K562 (cell line): ENCODE data around the gene GRAMD1B. TPM values are rescaled to one million over a fixed set of nuclear protein-coding genes. Genes with fewer than 3 reads are reported as not detected.

Experiments
- ATAC-seq: fragments of 200-7000 bp; cut with Tn5 transposase; 3 replicates; pipeline ENCODE4 v1.9.1; 2020; ENCODE audit warnings: moderate library complexity
- BruUV-seq: library from RNA; stranded (reverse); fragments of 400-500 nt; replicated peaks from 2 replicates; lab custom pipeline; 2021; lab: Mats Ljungman, UMichigan
- CTCF ChIA-PET: fragments of 300-600 bp; formaldehyde crosslinking; extraction: SDS; loops from one replicate; lab custom pipeline; 2021; ENCODE audit warnings: low intra/inter-chr PET ratio; lab: Yijun Ruan, JAX
- POLR2A ChIA-PET: fragments of 300-600, 350-650 bp; sonication (Branson Sonifier 250); formaldehyde crosslinking; extraction: SDS; loops from one replicate; lab custom pipeline; 2021; ENCODE audit warnings: antibody characterized with exemption, inconsistent platforms; lab: Yijun Ruan, JAX
- DNase-seq, 4 experiments: peaks; one replicate each; pipeline versions ENCODE4 v3.0.0 to v3.0.0-alpha.2; 2011 to 2018; ENCODE audit warnings: low spot score in 3 of 4, mixed read lengths in 3 of 4; ENCODE audit errors: extremely low read depth in 1 of 4
- FAIRE-seq: peaks from 2 replicates; lab custom pipeline; 2011; peaks lifted over from hg19 to GRCh38; lab: Jason Lieb, UNC
- H2AFZ ChIP-seq: 2 replicates; pipeline ENCODE4 v1.6.0; 2011; ENCODE audit warnings: low read depth, low read length, control low read depth, inconsistent platforms
- H3K27ac ChIP-seq: fragments of 200-600 bp; 3 replicates; pipeline ENCODE4 v1.8.0; 2011; ENCODE audit warnings: low read depth, mild to moderate bottlenecking, control low read depth, inconsistent platforms, low read length, moderate library complexity, mixed read lengths; ENCODE audit errors: extremely low read depth
- H3K27me3 ChIP-seq, 2 experiments: fragments of 300-600 bp in 1 of 2; 2 replicates in 1 of 2; 3 replicates in 1 of 2; pipeline versions ENCODE4 v1.6.0 to v1.8.0; 2011; ENCODE audit warnings: inconsistent platforms in 2 of 2, low read length in 2 of 2, mild to moderate bottlenecking in 1 of 2, mixed read lengths in 1 of 2, moderate library complexity in 1 of 2; ENCODE audit not compliant: control insufficient read depth in 2 of 2, insufficient read depth in 2 of 2
- H3K36me3 ChIP-seq: fragments of 300-600 bp; 3 replicates; pipeline ENCODE4 v1.8.0; 2011; ENCODE audit warnings: mild to moderate bottlenecking, low read length, inconsistent platforms; ENCODE audit not compliant: control insufficient read depth, insufficient read depth
- H3K4me1 ChIP-seq, 2 experiments: fragments of 200-600 bp in 1 of 2; replicated peaks in 1 of 2; 2 replicates in 1 of 2; 3 replicates in 1 of 2; pipeline versions ENCODE4 v1.5.1 to v1.8.0; 2011; ENCODE audit warnings: inconsistent platforms in 2 of 2, low read length in 2 of 2, mild to moderate bottlenecking in 1 of 2, mixed read lengths in 1 of 2, moderate library complexity in 1 of 2; ENCODE audit not compliant: control insufficient read depth in 2 of 2, insufficient read depth in 2 of 2
- H3K4me2 ChIP-seq: 2 replicates; pipeline ENCODE4 v1.6.1; 2011; ENCODE audit warnings: low read length, control low read depth, inconsistent platforms, mixed read lengths; ENCODE audit not compliant: insufficient read depth
- H3K4me3 ChIP-seq: fragments of 200-600 bp; sonication (generic), shearing (Covaris generic); 2 replicates; pipeline ENCODE4 v1.5.1; 2016; ENCODE audit warnings: control low read depth, inconsistent platforms
- H3K79me2 ChIP-seq: fragments of 200-600 bp; 3 replicates; pipeline ENCODE4 v1.8.0; 2011; ENCODE audit warnings: low read length, inconsistent platforms; ENCODE audit not compliant: control insufficient read depth, insufficient read depth
- H3K9ac ChIP-seq, 2 experiments: 2 replicates each; pipeline versions ENCODE4 v1.6.0 to v1.6.1; 2011; ENCODE audit warnings: low read depth in 2 of 2, low read length in 2 of 2, control low read depth in 1 of 2, inconsistent platforms in 1 of 2, mild to moderate bottlenecking in 1 of 2, mixed read lengths in 1 of 2; ENCODE audit not compliant: insufficient read depth in 1 of 2
- H3K9me1 ChIP-seq: one replicate; pipeline ENCODE4 v1.6.0; 2011; ENCODE audit warnings: inconsistent platforms, mild to moderate bottlenecking, low read length, moderate library complexity; ENCODE audit not compliant: control insufficient read depth, insufficient read depth
- H3K9me3 ChIP-seq: replicated peaks from 2 replicates; pipeline ENCODE4 v1.5.1; 2011; ENCODE audit warnings: low read depth, low read length, inconsistent platforms; ENCODE audit not compliant: control insufficient read depth, insufficient read depth
- H4K20me1 ChIP-seq: replicated peaks from 2 replicates; pipeline ENCODE4 v1.6.1; 2011; ENCODE audit warnings: low read length, inconsistent platforms, mixed read lengths; ENCODE audit not compliant: control insufficient read depth, insufficient read depth
- ATF7 ChIP-seq: fragments of 450-650 bp; IDR thresholded peaks from 2 replicates; pipeline ENCODE4 v1.7.1; 2014; ENCODE audit warnings: mild to moderate bottlenecking, moderate library complexity
- BRF2 ChIP-seq: IDR thresholded peaks from 3 replicates; pipeline ENCODE4 v1.6.1; 2011; ENCODE audit warnings: borderline replicate concordance, mild to moderate bottlenecking; ENCODE audit not compliant: insufficient read length, insufficient read depth
- HDAC2 ChIP-seq: fragments of 450-650 bp; IDR thresholded peaks from 2 replicates; pipeline ENCODE4 v1.6.1; 2016; ENCODE audit warnings: mild to moderate bottlenecking
- MXI1 ChIP-seq: IDR thresholded peaks from 2 replicates; pipeline ENCODE4 v1.6.1; 2011; ENCODE audit warnings: low read depth, mild to moderate bottlenecking, improper control_type of control experiment, low read length
- RFX7 ChIP-seq: fragments of 250-450 bp; sonication (Bioruptor Pico); IDR thresholded peaks from 2 replicates; pipeline ENCODE4 v1.5.1; 2021; ENCODE audit warnings: mild to moderate bottlenecking
- SAP30 ChIP-seq: fragments of 200-600 bp; sonication (generic); IDR thresholded peaks from 2 replicates; pipeline ENCODE4 v1.6.1; 2012; ENCODE audit warnings: borderline replicate concordance, low read depth, mild to moderate bottlenecking, moderate library complexity, low read length, control low read depth, inconsistent platforms; ENCODE audit not compliant: insufficient read depth, poor library complexity, severe bottlenecking
- UBTF ChIP-seq, 2 experiments: IDR thresholded peaks; 2 replicates each; pipeline ENCODE4 v1.6.1; 2012; ENCODE audit warnings: improper control_type of control experiment in 2 of 2, low read depth in 2 of 2, low read length in 2 of 2, borderline replicate concordance in 1 of 2
- ZHX1 ChIP-seq: fragments of 150-350 bp; conservative IDR thresholded peaks from 2 replicates; pipeline ENCODE4 v1.6.1; 2014; ENCODE audit warnings: low read length
- ZNF212 ChIP-seq: fragments of 450-650 bp; formaldehyde crosslinking; IDR thresholded peaks from 2 replicates; pipeline ENCODE4 v1.4.0; 2020; ENCODE audit warnings: mild to moderate bottlenecking
- ZNF395 ChIP-seq: fragments of 200-800 bp; sonication (Bioruptor generic); IDR thresholded peaks from 2 replicates; pipeline ENCODE4 v1.6.1; 2017; ENCODE audit warnings: missing genetic modification characterization, missing compliant biosample characterization
- ZNF699 ChIP-seq: fragments of 250-450 bp; sonication (Bioruptor Pico); IDR thresholded peaks from 2 replicates; pipeline ENCODE4 v1.8.0; 2021; ENCODE audit warnings: mild to moderate bottlenecking, moderate library complexity; ENCODE audit not compliant: insufficient replicate concordance
- WGBS: fragments of 100-300 bp; shearing (Covaris generic); methylation state at CpG from one replicate; pipeline ENCODE4 v1.1.6; 2016; ENCODE audit warnings: low coverage, mixed read lengths; ENCODE audit not compliant: insufficient coverage; ENCODE audit errors: missing lambda C conversion rate; 5-methylcytosine and 5-hydroxymethylcytosine counted together
- in situ Hi-C: fragments of 300-500 bp; cut with MboI; formaldehyde crosslinking; loops from 4 replicates; pipeline ENCODE4 v1.15.0; 2018; ENCODE audit warnings: inconsistent platforms, mixed read lengths
- intact Hi-C: fragments of 100-400 bp; cut with micrococcal nuclease; formaldehyde crosslinking; loops from 2 replicates; pipeline ENCODE4 v1.14.2; 2022
- polyA plus RNA-seq, 8 experiments: library from polyadenylated mRNA; depleted of rRNA in 4 of 8; stranded (reverse) in 5 of 8; unstranded in 3 of 8; fragments of >200 nt; fragmentation: Nextera tagmentation in 2 of 8; fragmentation: Illumina TruSeq in 1 of 8; extraction: Ambion mirVana in 2 of 8; extraction: Trizol in 1 of 8; gene quantifications; 2 replicates each; pipeline versions ENCODE4 v1.2.1 to v1.2.3, GENCODE V29; 2011 to 2014; ENCODE audit warnings: inconsistent platforms in 1 of 8, missing spikeins in 1 of 8
- total RNA-seq, 7 experiments: library from RNA; depleted of rRNA in 6 of 7; stranded (reverse); fragments of >200 nt in 6 of 7; fragmentation: Illumina TruSeq in 2 of 7; extraction: Trizol in 2 of 7; gene quantifications; 2 replicates each; pipeline versions ENCODE4 v1.2.1 to v1.2.3, GENCODE V29; 2011 to 2021; ENCODE audit warnings: low replicate concordance in 1 of 7

GRAMD1B gene
- total and polyA plus RNA-seq, 9 of the 15 experiments (the other 6 are each of a cell fraction or from before 2014, with no cell fraction given): 0.31 TPM; not detected in 8

GRCh38 chr11:123611698-123612097 lies 181.6 kb downstream of the GRAMD1B start (continued):
- no peak for TF ChIP-seq ZNF395 (CRISPR knock-in tag)

GRCh38 chr11:123616505-123617198 lies 186.6 kb downstream of the GRAMD1B start:
- H3K79me2 ChIP-seq: no peaks in the 10 kb centered on the region
- H3K27ac ChIP-seq: no peak overlapping the region
- POLR2A ChIA-PET: interaction anchor here (1.1 kb wide), 1 partner anchor 13 kb away, joined by 4 read pairs; no protein-coding TSS in a partner anchor
- CTCF ChIA-PET: no interaction called here
- no peak for FAIRE-seq
- H3K4me2 ChIP-seq: no peak overlapping the region
- no TSS peak for BruUV-seq
- H3K9me1 ChIP-seq: peaks cover 3% of the 10 kb centered on the region
- no peaks in the 10 kb centered on the region for H3K4me1 ChIP-seq
- no peak for DNase-seq
- intact Hi-C loops: no loop called here
- H3K4me3 ChIP-seq: no peak overlapping the region
- no peak; the same call in 2 of the 3 replicates for ATAC-seq
- peaks cover 6 to 24% of the 10 kb centered on the region in 2 experiments; a peak in 4 of 5 replicates for H3K27me3 ChIP-seq
- no peaks in the 10 kb centered on the region for H3K9me3 ChIP-seq
- no peak overlapping the region for H3K9ac ChIP-seq
- in situ Hi-C loops: no loop called here
- no peaks in the 10 kb centered on the region; the same call in 1 of the 2 replicates for H4K20me1 ChIP-seq
- H2AFZ ChIP-seq: no peak overlapping the region
- H3K36me3 ChIP-seq: no peaks in the 10 kb centered on the region
- WGBS: under 1% methylated on average over 10 of the region's 11 CpGs
- TF ChIP-seq RFX7 (CRISPR knock-in tag): no peak
- TF ChIP-seq MXI1: no peak
- TF ChIP-seq SAP30: no peak
- TF ChIP-seq HDAC2: no peak
- TF ChIP-seq ZNF212 (CRISPR knock-in tag): no peak
- no peak for TF ChIP-seq BRF2
- TF ChIP-seq UBTF (IDR thresholded peaks at IDR 0.05; ENCODE audit: borderline replicate concordance in 1 of 2, low read depth in 2 of 2, low read length in 2 of 2): no peak
- no peak for TF ChIP-seq ZNF699
- no peak for TF ChIP-seq ATF7
- no peak for TF ChIP-seq ZHX1
